Calu3 (cell line): ENCODE measurements around the gene LYPD8. TPM values are rescaled to one million over a fixed set of nuclear protein-coding genes. Genes with fewer than 3 reads are reported as not detected.

Source experiments
- BruUV-seq: library from RNA; stranded (reverse); fragments of 400-500 nt; replicated peaks from 2 replicates; lab custom pipeline; 2021; lab: Mats Ljungman, UMichigan
- CTCF ChIA-PET: fragments of 300-600 bp; sonication (Branson Sonifier 250); formaldehyde crosslinking; loops from one replicate; lab custom pipeline; 2022; ENCODE audit warnings: antibody characterized with exemption; lab: Charles Lee
- DNase-seq: peaks from one replicate; pipeline ENCODE4 v3.0.0; 2022
- H3K27ac Mint-ChIP-seq: one replicate; pipeline ENCODE4 v1.8.0; 2022; ENCODE audit warnings: mixed read lengths; ENCODE audit not compliant: unreplicated experiment
- H3K27me3 Mint-ChIP-seq: one replicate; pipeline ENCODE4 v1.8.0; 2022; ENCODE audit warnings: mixed read lengths; ENCODE audit not compliant: unreplicated experiment
- H3K36me3 Mint-ChIP-seq: one replicate; pipeline ENCODE4 v1.8.0; 2022; ENCODE audit warnings: mild to moderate bottlenecking, moderate library complexity, mixed read lengths; ENCODE audit not compliant: insufficient read depth, unreplicated experiment
- H3K4me1 Mint-ChIP-seq: one replicate; pipeline ENCODE4 v1.8.0; 2022; ENCODE audit warnings: mild to moderate bottlenecking, low read depth, mixed read lengths; ENCODE audit not compliant: unreplicated experiment
- H3K4me3 Mint-ChIP-seq: one replicate; pipeline ENCODE4 v1.8.0; 2022; ENCODE audit warnings: mild to moderate bottlenecking, low read depth, moderate library complexity, mixed read lengths; ENCODE audit not compliant: unreplicated experiment
- H3K9me3 Mint-ChIP-seq: one replicate; pipeline ENCODE4 v1.8.0; 2022; ENCODE audit warnings: low read depth, mixed read lengths; ENCODE audit not compliant: unreplicated experiment
- intact Hi-C: fragments of 100-400 bp; cut with micrococcal nuclease; formaldehyde crosslinking; loops from one replicate; pipeline ENCODE4 v1.10.0; 2022; ENCODE audit not compliant: unreplicated experiment
- total RNA-seq: library from RNA; stranded (reverse); gene quantifications from 2 replicates; pipeline ENCODE4 v1.2.3, GENCODE V29; 2022
- TF ChIP-seq, protein P1 (sequence below): fragments of 200-600 bp; IDR thresholded peaks from one replicate; pipeline ENCODE4 v1.8.0; 2022; ENCODE audit warnings: antibody characterized with exemption; ENCODE audit not compliant: unreplicated experiment

LYPD8 gene
- total RNA-seq, 1 experiment from 2014 or later: not detected

DNA sequence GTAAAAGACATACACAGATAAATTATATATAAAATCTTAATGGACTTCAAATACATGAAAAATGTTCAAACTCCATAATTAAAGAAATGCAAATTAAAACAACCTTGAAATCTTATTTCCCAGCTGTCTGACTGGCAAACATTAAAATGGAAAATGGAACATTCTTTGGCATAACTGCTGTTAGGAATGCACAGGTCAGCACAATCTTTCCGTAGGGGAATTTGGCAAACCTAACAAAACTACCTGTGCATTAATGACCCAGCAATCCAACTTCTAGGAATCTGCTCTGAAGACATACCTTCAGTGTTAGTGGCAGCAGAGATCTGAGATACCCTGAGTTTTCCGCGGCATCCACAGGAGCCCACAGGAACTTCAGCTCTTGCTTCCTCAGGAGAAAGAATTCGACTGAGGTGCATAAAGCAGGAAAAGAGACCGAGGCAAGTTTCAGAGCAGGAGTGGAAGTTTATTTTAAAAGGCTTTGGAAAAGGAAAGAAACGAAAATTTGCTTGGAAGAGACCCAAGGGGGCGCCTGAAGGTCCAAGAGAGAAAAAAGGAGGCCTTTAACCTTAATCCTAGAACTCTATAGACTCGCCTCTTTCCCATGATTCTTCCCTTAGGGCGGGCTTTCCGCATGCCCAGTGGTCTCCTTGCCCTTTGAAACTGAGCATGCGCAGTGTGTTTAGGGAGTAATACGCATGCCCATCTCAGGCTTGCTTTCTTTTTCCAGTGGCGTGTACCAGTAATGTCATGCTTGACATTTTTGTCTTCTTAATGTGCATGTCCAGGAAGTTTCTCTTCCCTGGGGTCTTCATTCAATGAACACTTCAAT is 24.8 kb downstream of the LYPD8 start:
- TF ChIP-seq, protein P1, sequence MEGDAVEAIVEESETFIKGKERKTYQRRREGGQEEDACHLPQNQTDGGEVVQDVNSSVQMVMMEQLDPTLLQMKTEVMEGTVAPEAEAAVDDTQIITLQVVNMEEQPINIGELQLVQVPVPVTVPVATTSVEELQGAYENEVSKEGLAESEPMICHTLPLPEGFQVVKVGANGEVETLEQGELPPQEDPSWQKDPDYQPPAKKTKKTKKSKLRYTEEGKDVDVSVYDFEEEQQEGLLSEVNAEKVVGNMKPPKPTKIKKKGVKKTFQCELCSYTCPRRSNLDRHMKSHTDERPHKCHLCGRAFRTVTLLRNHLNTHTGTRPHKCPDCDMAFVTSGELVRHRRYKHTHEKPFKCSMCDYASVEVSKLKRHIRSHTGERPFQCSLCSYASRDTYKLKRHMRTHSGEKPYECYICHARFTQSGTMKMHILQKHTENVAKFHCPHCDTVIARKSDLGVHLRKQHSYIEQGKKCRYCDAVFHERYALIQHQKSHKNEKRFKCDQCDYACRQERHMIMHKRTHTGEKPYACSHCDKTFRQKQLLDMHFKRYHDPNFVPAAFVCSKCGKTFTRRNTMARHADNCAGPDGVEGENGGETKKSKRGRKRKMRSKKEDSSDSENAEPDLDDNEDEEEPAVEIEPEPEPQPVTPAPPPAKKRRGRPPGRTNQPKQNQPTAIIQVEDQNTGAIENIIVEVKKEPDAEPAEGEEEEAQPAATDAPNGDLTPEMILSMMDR: no peak
- Mint-ChIP-seq H3K27ac (no peak overlapping the region), H3K27me3 (no peaks in the 10 kb centered on the region), H3K9me3 (peaks cover 14% of the 10 kb centered on the region), H3K36me3 (no peaks in the 10 kb centered on the region), H3K4me3 (no peak overlapping the region), H3K4me1 (no peaks in the 10 kb centered on the region)
- CTCF ChIA-PET: no interaction called here
- no peak for DNase-seq
- BruUV-seq: no TSS peak
- intact Hi-C loops: no loop called here

DNA sequence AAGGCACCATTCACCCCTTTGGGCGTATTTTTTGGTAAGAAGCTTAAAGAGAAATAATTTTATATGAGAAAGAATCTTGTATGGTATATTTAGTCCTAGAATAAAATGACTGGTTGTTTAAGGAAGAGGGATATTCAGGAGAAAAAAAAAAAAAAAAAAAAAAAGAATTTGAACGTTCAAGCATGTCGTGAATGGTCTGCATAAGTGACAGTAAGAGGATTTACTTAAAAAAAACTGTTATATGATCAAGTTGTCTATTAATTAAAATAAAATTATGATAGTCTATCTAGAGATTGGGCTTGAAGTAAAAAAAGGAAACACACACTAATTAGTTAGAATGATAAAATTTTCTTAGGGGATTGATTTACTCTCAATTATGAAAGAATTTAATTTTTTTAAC is 41.3 kb downstream of the LYPD8 start:
- CTCF ChIA-PET: interaction anchor here (0.6 kb wide), 1 partner anchor 72 kb away, joined by 3 read pairs; no protein-coding TSS in a partner anchor
- intact Hi-C loops: no loop called here
- H3K4me3 Mint-ChIP-seq: no peak overlapping the region

GRCh38 chr1:248710305-248710900 is 45.2 kb downstream of the LYPD8 start:
- Mint-ChIP-seq H3K9me3 (peaks cover 15% of the 10 kb centered on the region), H3K4me3 (no peak overlapping the region), H3K4me1 (no peaks in the 10 kb centered on the region), H3K27ac (no peak overlapping the region), H3K36me3 (no peaks in the 10 kb centered on the region), H3K27me3 (no peaks in the 10 kb centered on the region)
- TF ChIP-seq, protein P1: no peak
- no peak for DNase-seq
- intact Hi-C loops: no loop called here
- BruUV-seq: no TSS peak
- CTCF ChIA-PET: interaction anchor here (0.7 kb wide), 1 partner anchor 45 kb away, joined by 4 read pairs; the partner anchor contains the start of gene LYPD8

More for the DNA sequence above, 41.3 kb downstream of the LYPD8 start:
- Mint-ChIP-seq H3K27me3 (no peaks in the 10 kb centered on the region), H3K36me3 (no peaks in the 10 kb centered on the region), H3K9me3 (peaks cover 30% of the 10 kb centered on the region), H3K4me1 (no peaks in the 10 kb centered on the region), H3K27ac (no peak overlapping the region)
- no peak for DNase-seq
- no TSS peak for BruUV-seq
- TF ChIP-seq, protein P1: no peak

GRCh38 chr1:248704606-248705005 is 51.0 kb downstream of the LYPD8 start:
- H3K36me3 Mint-ChIP-seq: no peaks in the 10 kb centered on the region
- BruUV-seq: no TSS peak
- H3K4me1 Mint-ChIP-seq: no peaks in the 10 kb centered on the region
- no peak overlapping the region for H3K27ac Mint-ChIP-seq
- TF ChIP-seq, protein P1: no peak
- CTCF ChIA-PET: no interaction called here
- no peak for DNase-seq
- no peak overlapping the region for H3K4me3 Mint-ChIP-seq
- H3K27me3 Mint-ChIP-seq: no peaks in the 10 kb centered on the region
- intact Hi-C loops: no loop called here
- H3K9me3 Mint-ChIP-seq: no peaks in the 10 kb centered on the region
